ENCODE measurements around the gene RPL13A.

- TF ChIP-seq ERF (CRISPR knock-in tag; IDR thresholded peaks at IDR 0.05) (no peak), ZNF232 (CRISPR knock-in tag; IDR thresholded peaks at IDR 0.05; ENCODE audit: borderline replicate concordance) (no peak)
These were observed 24.9 kb upstream of the RPL13A start for GRCh38 chr19:49462492-49462891.

Measured in HepG2 (cell line).